AG04449 (cell line): ENCODE results near the gene OR56A3.
"Not testable (repeated sequence)": the region's sequence is repeated elsewhere in the genome, so short reads cannot be mapped to it uniquely, and the experiment has no call there.

Experiments used
- CTCF ChIA-PET: fragments of 350-600 bp; formaldehyde crosslinking; extraction: SDS; loops from one replicate; lab custom pipeline; 2021; ENCODE audit warnings: antibody characterized with exemption; lab: Yijun Ruan, JAX
- POLR2A ChIA-PET: fragments of 400-600, 350-600 bp; formaldehyde crosslinking; extraction: SDS; loops from one replicate; lab custom pipeline; 2020; ENCODE audit warnings: antibody characterized with exemption, inconsistent platforms; lab: Yijun Ruan, JAX
- DNase-seq: peaks from one replicate; pipeline ENCODE4 v3.0.0-alpha.2; 2010; ENCODE audit warnings: low read depth, low spot score
- H3K4me3 ChIP-seq: 2 replicates; pipeline ENCODE4 v1.5.1; 2011; ENCODE audit warnings: low read depth, mild to moderate bottlenecking, control low read depth, low read length
- CTCF ChIP-seq: IDR thresholded peaks from one replicate; pipeline ENCODE4 v1.5.1; 2011; ENCODE audit warnings: mild to moderate bottlenecking, moderate library complexity, low read length, control low read depth, inconsistent platforms; ENCODE audit not compliant: insufficient read depth; ENCODE audit errors: missing control alignments

OR56A3 gene

GRCh38 chr11:5932671-5933070, 9.4 kb upstream of the OR56A3 start:
- ChIA-PET POLR2A (no interaction called here), CTCF (interaction anchor here (0.5 kb wide), 1 partner anchor 266 kb away, joined by 3 read pairs; no protein-coding TSS in a partner anchor)
- DNase-seq, result no peak
- H3K4me3 ChIP-seq, result no peak overlapping the region
- no peak for TF ChIP-seq CTCF

- POLR2A ChIA-PET, result no interaction called here
- H3K4me3 ChIP-seq, result no peak overlapping the region
- CTCF ChIA-PET, result interaction anchor here (0.5 kb wide), 1 partner anchor 267 kb away, joined by 3 read pairs; no protein-coding TSS in a partner anchor
- no peak for DNase-seq
- TF ChIP-seq CTCF, result no peak
These were observed 8.9 kb upstream of the OR56A3 start for GRCh38 chr11:5933116-5933515.

- CTCF ChIA-PET, result no interaction called here
These were observed 4.0 kb upstream of the OR56A3 start for GRCh38 chr11:5937868-5938602.

GRCh38 chr11:5938603-5938965, 3.5 kb upstream of the OR56A3 start:
- no peak for TF ChIP-seq CTCF
- no peak for DNase-seq
- no peak overlapping the region for H3K4me3 ChIP-seq
- POLR2A ChIA-PET, result no interaction called here
- CTCF ChIA-PET, result no interaction called here

More at GRCh38 chr11:5937868-5938602, 4.0 kb upstream of the OR56A3 start:
- POLR2A ChIA-PET, result no interaction called here
- TF ChIP-seq CTCF, result no peak
- no peak overlapping the region for H3K4me3 ChIP-seq
- no peak for DNase-seq

GRCh38 chr11:5940748-5941147, 1.3 kb upstream of the OR56A3 start:
- H3K4me3 ChIP-seq, result no peak overlapping the region
- POLR2A ChIA-PET, result no interaction called here
- no peak for TF ChIP-seq CTCF
- DNase-seq, result no peak
- CTCF ChIA-PET, result no interaction called here

- CTCF ChIA-PET, result no interaction called here
- POLR2A ChIA-PET, result no interaction called here
- TF ChIP-seq CTCF, result no peak
- DNase-seq, result no peak
- H3K4me3 ChIP-seq, result no peak overlapping the region
These were observed 13.5 kb downstream of the OR56A3 start for GRCh38 chr11:5955586-5955985.

GRCh38 chr11:5960704-5961320, 18.8 kb downstream of the OR56A3 start:
- H3K4me3 ChIP-seq, DNase-seq, CTCF ChIA-PET, POLR2A ChIA-PET: not testable (repeated sequence)
